Measurements from ENCODE around the gene ZIC4.

ZIC4 gene

DNA sequence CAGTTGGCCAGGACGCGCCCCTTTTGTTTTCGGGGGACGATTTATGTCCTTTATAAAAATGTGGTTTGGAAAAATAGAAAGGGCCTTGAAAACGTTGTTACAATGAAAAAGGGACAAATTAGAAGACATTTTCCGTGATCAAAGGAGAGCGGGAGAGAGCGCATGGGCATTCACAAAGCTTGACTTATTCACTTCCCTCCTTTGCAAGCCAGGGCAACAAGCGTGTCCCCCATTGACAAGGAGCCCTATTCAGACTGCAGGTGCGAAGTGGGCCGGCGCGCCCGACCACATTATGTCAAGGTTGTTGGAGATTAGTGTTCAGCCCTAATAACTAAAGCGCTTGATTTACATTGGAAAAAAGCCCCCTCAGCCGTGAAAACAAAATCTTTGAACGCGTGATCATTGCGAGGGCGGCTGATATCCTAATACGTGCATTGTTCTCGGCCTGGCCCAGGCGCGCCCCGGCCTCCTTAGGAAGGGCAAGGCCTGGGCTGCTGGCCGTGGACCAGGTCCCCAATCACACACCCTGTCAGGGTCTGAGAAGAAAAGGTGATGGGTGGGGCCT is 25.9 kb downstream of the ZIC4 start:
- H3K4me3 ChIP-seq (ENCODE audit: control insufficient read depth, low read depth, low read length) = no peak overlapping the region
- TF ChIP-seq, protein P1, sequence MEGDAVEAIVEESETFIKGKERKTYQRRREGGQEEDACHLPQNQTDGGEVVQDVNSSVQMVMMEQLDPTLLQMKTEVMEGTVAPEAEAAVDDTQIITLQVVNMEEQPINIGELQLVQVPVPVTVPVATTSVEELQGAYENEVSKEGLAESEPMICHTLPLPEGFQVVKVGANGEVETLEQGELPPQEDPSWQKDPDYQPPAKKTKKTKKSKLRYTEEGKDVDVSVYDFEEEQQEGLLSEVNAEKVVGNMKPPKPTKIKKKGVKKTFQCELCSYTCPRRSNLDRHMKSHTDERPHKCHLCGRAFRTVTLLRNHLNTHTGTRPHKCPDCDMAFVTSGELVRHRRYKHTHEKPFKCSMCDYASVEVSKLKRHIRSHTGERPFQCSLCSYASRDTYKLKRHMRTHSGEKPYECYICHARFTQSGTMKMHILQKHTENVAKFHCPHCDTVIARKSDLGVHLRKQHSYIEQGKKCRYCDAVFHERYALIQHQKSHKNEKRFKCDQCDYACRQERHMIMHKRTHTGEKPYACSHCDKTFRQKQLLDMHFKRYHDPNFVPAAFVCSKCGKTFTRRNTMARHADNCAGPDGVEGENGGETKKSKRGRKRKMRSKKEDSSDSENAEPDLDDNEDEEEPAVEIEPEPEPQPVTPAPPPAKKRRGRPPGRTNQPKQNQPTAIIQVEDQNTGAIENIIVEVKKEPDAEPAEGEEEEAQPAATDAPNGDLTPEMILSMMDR (IDR thresholded peaks at IDR 0.05; ENCODE audit: control insufficient read depth, insufficient read depth, low read depth, low read length, missing control alignments) = no peak
- no peak for DNase-seq (ENCODE audit: low read depth)

DNA sequence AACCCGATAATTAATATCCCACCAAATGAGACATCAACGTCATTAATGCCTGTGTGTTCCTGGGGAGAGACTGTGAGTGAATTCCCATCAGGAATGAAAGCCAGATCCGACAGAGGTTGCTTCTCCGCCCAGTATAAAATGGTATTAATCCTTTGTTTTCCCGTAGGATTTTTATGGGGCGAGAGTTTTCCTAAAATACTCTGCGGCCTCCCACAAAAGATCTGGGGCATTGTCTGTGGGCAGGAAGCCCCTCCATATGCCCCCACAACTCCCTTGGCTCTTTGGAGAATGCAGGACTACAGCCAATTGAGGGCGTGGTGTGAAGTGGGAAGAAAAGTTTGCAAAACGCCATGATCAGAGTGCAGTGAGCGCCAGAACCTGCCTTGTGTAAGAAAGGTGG is 26.7 kb downstream of the ZIC4 start:
- TF ChIP-seq, protein P1 (IDR thresholded peaks at IDR 0.05; ENCODE audit: control insufficient read depth, insufficient read depth, low read depth, low read length, missing control alignments) = no peak
- no peak for DNase-seq (ENCODE audit: low read depth)
- H3K4me3 ChIP-seq (ENCODE audit: control insufficient read depth, low read depth, low read length) = no peak overlapping the region

DNA sequence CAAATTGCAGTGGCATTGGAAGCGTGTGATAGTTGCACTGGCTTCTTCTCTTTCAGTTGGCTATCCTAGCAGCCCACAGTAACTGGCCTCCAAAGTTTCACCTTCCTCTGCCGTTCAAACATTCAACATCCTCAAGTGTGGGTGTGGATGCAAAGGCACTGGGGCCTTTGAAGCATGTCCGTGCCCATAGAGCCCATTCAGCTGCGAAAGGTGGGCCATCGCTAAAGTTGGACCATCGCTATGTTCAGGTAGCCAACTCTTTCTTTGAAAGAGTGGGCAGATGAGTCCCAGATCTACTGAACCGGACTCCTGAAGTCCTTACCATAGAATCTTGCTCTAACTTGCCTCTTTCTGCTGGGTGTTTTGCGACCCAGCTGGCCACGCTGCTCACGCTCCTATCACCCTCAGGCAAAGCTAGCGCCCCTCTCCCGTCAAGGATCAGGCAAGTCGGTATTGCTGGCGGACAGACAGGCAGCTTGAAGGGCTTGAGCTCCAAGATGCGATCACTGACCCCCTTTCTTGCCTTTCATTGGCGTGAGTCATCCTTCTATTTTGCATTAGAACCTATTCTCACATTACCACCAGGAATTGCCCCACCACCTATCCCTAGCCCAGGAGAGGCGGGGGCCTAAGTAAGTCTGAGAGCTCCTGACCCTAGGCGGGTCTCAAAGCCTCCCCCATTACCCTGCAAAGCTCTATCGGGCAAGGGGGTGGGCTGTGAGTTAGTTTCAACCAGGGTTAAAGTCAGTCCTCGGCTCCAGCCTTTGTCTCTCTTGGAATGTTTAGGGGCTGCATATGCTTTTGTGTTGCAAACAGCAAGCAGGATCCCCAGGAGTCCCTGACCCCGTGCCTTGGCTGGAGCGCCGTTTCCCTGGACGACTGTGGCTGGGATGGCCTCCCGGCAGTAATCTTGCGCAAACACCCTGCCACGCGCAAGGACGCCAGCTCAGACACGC is 28.7 kb downstream of the ZIC4 start:
- no peak overlapping the region for H3K4me3 ChIP-seq (ENCODE audit: control insufficient read depth, low read depth, low read length)
- TF ChIP-seq, protein P1 (IDR thresholded peaks at IDR 0.05; ENCODE audit: control insufficient read depth, insufficient read depth, low read depth, low read length, missing control alignments) = no peak
- DNase-seq (ENCODE audit: low read depth) = no peak

DNA sequence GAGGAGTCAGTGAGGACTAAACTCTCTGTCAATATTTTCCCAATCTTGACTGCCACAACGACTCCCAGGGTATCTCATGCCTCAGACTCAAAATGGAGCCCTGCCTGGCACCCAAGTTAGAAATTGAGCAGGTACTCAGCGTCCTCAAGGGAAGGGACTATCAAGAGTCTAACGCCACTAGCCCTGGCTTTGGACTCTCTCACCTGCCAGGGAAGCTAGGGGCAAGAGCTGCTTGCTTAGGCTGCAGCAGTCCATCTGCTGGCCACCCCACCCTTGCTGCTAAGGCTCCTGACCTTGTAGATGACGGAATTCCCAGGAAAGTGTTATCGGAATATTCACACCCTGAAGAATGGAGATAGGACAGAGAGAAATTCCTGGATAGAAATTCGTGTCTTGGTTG is 33.0 kb downstream of the ZIC4 start:
- H3K4me3 ChIP-seq (ENCODE audit: control insufficient read depth, low read depth, low read length) = no peak overlapping the region
- TF ChIP-seq, protein P1 (IDR thresholded peaks at IDR 0.05; ENCODE audit: control insufficient read depth, insufficient read depth, low read depth, low read length, missing control alignments) = no peak
- no peak for DNase-seq (ENCODE audit: low read depth)

DNA sequence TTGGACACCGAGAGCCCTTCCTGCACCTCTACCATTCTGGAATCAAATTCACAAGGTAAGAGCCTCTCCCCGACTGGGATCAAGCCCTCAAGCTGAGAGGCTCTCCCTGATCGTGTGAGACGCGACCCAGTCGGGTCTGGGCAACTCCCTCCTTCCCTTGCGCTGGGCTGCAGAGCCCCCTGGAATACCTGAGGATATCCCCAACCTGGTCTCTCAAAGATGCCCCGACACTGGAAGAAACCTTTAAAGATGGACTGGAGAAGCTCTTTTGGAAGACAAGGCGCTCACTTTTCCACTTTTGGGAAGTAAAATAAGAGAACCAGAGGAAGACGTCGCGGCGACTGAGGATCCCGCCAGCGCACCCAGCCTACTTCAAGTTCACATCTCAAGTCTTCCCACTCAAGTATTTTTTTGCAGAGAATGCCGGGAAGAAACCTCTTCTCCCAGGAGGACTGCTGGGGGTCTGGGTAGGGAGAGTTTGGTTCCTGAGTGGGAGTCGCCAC is 33.8 kb downstream of the ZIC4 start:
- no peak for DNase-seq (ENCODE audit: low read depth)
- TF ChIP-seq, protein P1 (IDR thresholded peaks at IDR 0.05; ENCODE audit: control insufficient read depth, insufficient read depth, low read depth, low read length, missing control alignments) = no peak
- no peak overlapping the region for H3K4me3 ChIP-seq (ENCODE audit: control insufficient read depth, low read depth, low read length)

DNA sequence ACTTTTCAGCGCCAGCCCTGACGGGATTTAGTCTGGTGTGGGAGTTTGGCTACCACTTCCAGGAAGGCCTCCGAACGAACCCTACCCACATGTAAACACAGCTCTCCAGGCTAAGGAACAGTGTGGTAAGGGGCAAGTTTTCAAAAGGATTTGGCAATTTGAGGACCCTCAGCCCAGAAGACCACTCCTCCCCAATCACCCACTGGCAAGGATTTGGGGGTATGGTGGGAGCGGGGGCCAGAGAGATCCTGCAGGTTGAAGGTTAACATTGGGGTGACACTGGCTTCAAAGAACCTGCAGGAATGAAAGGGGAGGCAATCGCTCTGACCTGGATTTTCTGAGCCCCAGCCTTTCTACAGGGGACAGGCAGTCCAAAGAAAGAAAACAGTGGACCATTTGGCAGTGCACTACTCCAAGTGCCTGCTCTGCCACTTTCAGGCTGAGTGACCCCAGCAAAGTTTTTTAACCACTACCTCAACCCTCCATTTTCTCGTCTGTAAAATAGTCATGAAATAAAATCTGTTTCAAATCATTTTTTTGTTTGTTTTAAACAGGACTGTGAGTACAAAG is 34.5 kb downstream of the ZIC4 start:
- TF ChIP-seq, protein P1 (IDR thresholded peaks at IDR 0.05; ENCODE audit: control insufficient read depth, insufficient read depth, low read depth, low read length, missing control alignments) = no peak
- H3K4me3 ChIP-seq (ENCODE audit: control insufficient read depth, low read depth, low read length) = no peak overlapping the region

More for the DNA sequence above, 34.5 kb downstream of the ZIC4 start:
- no peak for DNase-seq (ENCODE audit: low read depth)

All from AG09309 (cell line).